GM21390 (cell line): ENCODE results near the gene DDHD1.
A peak's percentile ranks its signal among the peaks of the same experiment; 100 is the strongest.
"Not testable (repeated sequence)": the region's sequence is repeated elsewhere in the genome, so short reads cannot be mapped to it uniquely, and the experiment has no call there.

Source experiments
- ATAC-seq: cut with Tn5 transposase; IDR thresholded peaks from one replicate; pipeline ENCODE4 v1.9.1; 2021; ENCODE audit not compliant: unreplicated experiment

DDHD1 gene

DNA sequence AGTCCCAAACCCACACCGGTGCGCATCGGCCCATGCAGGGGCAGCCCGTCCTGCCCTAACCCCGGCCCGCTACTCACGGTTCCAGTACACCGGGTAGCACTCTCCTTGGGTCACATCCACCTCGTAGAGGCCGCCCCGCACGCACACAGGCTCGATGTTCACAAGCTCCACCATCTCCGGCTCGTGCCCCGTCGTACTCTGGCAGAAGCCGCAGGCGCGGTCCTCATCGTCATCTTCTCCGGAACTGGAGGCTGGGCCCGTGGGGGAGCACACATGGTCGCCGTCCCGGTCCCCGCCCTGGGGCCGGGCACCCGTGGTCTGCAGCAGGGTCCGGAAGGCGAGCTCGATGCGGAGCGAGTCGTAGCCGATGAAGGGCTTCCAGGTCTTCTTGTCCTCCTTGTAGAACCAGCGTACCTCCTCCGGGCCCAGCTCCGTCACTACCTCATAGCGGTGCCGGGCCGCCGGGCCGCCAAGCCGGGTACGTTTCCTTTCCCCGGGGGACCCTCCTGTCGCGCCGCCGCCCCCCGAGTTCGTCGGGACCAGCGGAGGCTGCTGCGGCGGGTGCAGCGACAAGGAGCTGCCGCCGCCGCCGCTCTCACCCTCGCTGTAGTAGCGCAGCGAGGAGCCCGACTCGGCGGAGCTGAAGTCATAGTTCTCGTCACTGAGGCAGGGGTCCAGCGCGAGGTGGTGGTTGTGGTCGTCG is 788 bp downstream of the DDHD1 start:
- ATAC-seq: peak; percentile 19

DNA sequence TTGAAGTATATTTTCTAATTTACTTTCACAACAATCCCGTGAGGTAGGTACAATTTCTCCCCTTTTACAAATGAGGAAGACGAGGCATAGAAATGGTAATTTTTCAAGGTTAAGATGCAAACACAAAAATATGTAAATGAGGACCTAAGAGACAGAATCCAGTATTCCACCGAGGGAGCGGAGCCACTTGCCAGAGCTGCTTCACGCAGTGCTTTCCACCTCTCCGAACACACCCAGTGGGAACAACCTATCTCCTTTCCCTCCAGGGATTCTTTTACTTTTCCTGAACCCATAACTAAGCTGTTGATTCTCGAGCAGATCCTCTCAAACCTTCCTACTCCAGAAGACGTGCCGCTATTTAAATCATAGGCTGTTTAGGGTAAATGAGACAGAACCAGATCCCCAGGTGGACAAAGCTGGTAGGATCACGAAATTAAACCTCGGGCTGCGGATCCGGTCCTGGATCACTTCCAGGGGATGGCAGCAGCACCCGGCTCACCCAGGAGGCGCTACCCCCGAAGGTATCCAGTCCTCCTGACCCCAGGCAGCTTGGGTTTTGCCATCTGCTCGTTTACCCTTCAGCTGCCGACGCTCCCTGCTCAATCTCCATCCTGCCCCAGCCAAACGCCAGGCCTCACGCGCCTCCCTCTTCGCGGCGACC is 1.5 kb downstream of the DDHD1 start:
- ATAC-seq: no peak

DNA sequence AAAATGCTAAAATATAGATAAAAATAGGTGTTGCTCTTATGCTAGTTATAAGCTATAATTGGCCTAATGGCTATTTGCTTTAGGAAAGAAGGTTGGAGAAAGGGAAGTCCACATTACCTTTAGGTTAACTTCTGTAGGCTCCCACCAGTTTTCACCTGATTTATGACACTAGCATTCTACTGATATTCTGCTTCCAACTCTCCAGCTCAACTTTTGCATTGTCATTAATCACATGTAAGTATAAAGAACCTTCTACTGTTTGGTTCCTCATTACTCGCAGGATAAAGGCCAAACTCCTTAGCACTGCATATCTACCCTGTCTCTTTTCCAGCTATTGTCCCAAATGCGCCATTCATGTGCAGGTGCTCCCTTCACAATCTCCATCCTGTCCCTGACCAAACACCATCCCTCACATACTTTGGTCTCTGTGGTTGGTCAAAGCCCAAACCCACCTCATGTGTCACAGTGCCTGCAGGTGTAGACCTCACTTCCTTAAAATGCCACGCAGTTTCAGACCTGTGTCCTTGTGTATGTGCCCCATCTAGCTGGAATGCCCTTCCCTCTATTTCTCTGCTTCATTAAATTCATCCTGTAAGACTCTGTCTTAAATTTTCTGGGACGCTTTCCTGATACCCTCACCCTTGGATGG is 3.3 kb downstream of the DDHD1 start:
- no peak for ATAC-seq

DNA sequence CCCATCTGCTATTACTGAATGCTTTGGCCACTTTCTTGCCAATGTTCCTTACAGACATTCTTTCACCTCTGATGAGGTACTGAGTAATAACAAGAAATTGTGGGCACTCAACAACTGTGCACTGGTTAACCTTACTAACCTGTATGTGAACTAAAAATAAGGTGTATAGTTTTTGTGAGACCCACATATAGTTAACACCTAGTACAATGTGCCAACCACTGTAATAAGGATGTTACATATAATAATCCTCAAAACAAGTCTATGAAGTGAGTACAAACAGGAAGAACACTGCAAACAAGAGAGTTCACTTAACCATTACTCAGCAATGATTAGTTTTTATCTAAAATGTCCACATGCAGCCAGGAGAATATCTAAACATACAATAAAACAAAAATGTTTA is 4.5 kb downstream of the DDHD1 start:
- ATAC-seq: no peak

GRCh38 chr14:53147893-53148292 is 5.2 kb downstream of the DDHD1 start:
- ATAC-seq: no peak

DNA sequence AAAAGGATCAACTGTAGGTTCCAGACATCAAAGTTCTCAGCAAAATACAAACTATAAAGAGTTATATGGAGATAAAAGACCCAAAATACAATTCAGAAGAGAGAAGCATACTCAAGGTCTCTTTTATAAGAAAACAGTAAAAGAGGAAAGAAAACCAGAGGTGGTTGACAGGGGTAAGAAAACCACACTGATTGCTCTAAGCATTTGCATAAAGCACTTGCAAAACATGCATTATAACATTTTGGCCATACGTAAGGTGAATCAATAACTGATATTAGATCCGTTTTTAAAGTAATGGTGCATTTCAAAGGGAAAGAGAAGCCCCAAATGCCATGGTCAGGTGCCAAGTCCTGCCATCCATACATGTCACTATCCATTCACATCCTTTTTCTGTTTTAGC is 5.9 kb downstream of the DDHD1 start:
- peak; percentile 34 for ATAC-seq

DNA sequence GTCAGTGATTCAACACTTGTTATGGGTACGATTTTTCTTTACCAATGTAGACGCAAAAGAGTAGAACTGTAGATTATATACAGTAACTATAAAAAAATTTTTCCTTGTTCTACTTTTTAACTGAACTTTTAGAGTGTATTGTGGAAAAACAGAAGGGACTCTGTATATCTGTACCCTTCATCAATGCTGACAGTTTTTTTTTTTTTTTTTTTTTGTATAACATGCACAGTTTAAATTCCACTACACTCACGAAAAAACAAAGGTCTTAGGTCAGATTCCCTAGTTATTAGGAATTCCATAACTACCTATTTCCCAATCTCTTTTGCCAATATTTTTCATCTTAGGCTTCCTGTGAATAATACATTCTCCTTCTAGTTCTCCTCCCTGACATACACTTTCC is 6.4 kb downstream of the DDHD1 start:
- no peak for ATAC-seq

DNA sequence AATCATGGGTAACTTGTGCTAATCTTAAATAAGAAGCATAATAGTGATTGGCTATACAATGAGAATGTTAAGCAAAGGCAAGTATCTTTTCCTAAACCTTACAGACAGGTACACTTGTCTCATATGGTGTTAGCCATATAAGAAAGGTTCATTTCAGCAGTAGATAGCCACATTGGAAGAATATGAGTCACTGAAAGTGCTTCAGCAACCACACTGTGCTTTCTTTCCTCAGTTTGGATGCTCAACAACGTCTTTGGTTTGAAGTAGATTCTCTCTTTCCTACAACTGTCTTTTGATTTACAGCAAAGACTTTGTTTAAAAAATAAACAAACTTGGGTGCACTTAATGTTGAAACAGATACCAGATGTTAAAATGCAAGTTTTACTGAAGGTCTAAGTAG is 8.9 kb downstream of the DDHD1 start:
- peak; percentile 81 for ATAC-seq

DNA sequence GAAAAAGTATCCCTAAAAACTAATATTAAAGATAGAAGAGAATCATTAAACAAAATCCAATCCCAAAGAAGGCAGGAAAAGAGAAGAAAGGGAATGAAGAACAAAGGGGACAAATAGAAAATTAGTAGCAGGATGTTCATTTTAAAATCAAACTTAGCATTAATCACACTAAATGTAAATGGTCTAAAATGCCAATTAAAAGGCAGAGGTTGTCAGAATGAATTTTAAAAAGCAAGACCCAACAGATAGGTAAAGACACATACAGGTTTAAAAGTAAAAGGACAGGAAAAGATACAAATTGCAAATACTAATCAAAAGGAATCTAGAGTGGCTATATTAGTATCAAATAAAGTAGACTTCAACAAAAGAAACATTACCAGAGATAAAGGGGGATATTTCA is 12.5 kb downstream of the DDHD1 start:
- ATAC-seq: no peak

DNA sequence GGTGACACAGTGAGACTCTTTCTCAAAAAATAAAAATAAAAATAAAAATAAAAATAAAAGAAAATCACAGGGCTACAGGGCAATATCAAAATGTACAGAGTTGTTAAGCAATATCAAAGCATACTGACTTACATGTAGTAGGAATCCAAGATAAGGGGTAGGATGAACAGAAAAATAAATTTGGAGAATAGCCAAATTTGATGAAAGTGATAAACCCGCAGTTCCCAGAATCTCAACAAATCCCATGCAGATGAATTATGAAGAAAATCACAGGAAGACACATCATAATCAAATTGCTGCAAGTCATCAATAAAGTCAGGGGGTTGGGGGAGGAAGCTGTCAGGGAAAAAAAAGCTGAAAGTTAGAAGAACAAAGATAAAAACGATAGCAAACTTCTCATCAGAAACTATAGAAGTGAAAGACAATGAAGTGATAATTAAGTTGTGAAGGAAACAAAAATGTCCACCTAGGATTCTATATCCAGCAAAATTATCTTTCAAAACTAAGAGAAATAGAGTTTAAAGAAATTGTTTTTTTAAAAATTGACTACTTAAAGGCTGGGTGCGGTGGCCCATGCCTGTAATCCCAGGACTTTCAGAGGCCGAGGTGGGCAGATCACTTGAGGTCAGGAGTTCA is 15.4 kb downstream of the DDHD1 start:
- ATAC-seq: no peak

DNA sequence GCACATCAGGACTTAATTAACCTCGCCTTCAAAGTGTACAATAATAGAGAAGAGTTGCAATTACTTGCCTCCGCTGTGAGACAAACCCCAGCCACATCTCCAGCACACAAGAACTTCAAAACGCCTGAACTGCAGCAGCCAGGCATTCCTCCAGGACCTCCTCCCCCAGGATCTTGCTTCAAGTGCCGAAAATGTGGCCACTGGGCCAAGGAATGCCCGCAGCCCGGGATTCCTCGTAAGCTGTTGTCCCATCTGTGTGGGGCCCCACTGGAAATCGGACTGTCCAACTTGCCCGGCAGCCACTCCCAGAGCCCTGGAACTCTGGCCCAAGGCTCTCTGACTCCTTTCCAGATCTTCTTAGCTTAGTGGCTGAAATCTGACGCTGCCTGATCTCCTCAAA is 22.6 kb downstream of the DDHD1 start:
- not testable (repeated sequence) for ATAC-seq

DNA sequence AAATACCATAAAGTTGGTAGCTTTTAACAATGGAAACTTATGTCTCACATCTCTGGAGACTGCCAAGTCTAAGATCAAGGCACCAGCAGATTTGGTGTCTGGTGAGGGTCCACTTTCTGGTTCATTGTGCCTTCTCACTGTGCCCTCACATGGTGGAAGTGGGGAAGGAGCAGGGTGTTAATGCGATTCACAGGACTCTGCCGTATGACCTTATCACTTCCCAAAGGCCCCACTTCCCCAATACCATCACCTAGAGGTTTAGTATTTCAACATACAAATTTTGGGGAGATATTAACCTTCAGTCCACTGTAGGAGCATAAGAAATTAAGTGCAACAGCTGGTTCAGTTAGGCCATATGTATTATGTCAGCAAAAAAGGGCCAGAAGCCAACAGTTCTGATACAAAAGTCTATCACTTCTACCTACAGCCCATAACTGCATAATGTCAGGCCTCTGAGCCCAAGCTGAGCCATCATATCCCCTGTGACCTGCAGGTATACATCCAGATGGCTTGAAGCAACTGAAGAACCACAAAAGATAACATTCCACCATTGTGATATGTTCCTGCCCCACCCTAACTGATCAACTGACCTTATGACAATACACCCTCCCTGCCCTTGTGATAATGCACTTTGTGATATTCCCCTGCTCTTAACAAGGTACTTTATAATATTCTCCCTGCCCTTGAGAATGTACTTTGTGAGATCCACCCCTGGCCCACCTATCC is 24.7 kb downstream of the DDHD1 start:
- no peak for ATAC-seq

DNA sequence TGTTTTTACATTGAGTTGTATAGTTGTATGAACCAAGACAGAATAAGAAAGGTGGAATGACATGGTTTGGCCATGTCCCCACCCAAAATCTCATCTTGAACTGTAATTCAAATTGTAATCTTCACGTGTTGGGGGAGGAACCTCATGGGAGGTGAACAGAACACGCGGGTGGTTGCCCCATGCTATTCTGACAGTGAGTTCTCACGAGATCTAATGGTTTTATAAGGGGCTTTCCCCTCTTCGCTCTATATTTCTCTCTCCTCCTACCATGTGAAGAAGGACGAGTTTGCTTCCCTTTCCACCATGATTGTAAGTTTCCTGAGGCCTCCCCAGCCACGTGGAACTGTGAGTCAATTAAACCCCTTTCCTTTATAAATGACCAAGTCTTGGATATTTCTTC is 25.3 kb downstream of the DDHD1 start:
- no peak for ATAC-seq

DNA sequence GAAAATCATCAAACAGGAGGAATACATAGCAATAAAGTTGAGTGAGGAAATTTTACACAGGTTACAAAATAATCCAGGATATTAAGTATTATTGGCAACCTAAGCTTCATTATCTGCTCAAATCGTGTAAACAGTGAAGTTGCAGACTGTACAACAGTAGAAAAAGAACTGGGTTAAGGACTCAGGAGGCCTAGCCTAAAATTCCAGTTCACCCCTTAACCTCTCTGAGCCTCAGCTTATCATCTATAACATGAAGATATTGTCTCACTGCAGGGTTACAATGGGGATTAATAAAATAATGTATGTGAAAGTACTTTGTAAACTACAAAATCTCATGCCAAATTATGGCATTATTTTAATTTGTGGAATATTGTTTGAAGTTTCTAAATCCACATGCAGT is 26.0 kb downstream of the DDHD1 start:
- ATAC-seq: no peak

GRCh38 chr14:53126731-53127130 is 26.4 kb downstream of the DDHD1 start:
- ATAC-seq: no peak

GRCh38 chr14:53124786-53125185 is 28.3 kb downstream of the DDHD1 start:
- no peak for ATAC-seq

DNA sequence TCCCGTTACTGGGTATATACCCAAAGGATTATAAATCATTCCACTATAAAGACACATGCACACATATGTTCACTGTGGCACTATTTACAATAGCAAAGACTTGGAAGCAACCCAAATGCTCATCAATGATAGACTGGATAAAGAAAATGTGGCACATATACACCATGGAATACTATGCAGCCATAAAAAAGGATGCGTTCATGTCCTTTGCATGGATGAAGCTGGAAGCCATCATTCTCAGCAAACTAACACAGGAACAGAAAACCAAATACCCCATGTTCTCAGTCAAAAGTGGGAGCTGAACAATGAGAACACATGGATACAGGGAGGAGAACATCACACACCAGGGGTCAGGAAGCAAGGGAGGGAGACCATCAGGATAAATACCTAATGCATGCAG is 31.7 kb downstream of the DDHD1 start:
- ATAC-seq: not testable (repeated sequence)

GRCh38 chr14:53117479-53117878 is 35.6 kb downstream of the DDHD1 start:
- not testable (repeated sequence) for ATAC-seq

GRCh38 chr14:53113989-53114388 is 39.1 kb downstream of the DDHD1 start:
- no peak for ATAC-seq

- peak; percentile 1 for ATAC-seq
These were observed 43.0 kb downstream of the DDHD1 start for GRCh38 chr14:53110096-53110495.
